ENCODE results near the gene PGF.

GRCh38 chr14:74908861-74909341 lies 46.5 kb downstream of the PGF start:
- TF ChIP-seq CTCF (conservative IDR thresholded peaks at IDR 0.05) (no peak), ZFX (IDR thresholded peaks at IDR 0.05) (no peak)
